HepG2 (cell line): ENCODE data around the gene ZNF792.

Experiments used
- NFE2 ChIP-seq: sonication (generic); formaldehyde crosslinking; IDR thresholded peaks from 2 replicates; pipeline ENCODE4 v1.4.0; 2020; ENCODE audit warnings: missing genetic modification reagents
- POLR2AphosphoS5 ChIP-seq: IDR thresholded peaks from 2 replicates; pipeline ENCODE4 v1.6.1; 2012; ENCODE audit warnings: low read depth, low read length
- RAD21 ChIP-seq: fragments of 450-650 bp; formaldehyde crosslinking; IDR thresholded peaks from 2 replicates; pipeline ENCODE4 v1.5.0; 2020; ENCODE audit warnings: mild to moderate bottlenecking
- SETDB1 ChIP-seq: sonication (generic); formaldehyde crosslinking; IDR thresholded peaks from 2 replicates; pipeline ENCODE4 v1.5.1; 2020; ENCODE audit warnings: missing genetic modification reagents, mild to moderate bottlenecking, borderline replicate concordance

GRCh38 chr19:34997071-34997617 lies 33.1 kb upstream of the ZNF792 start:
- no peak for TF ChIP-seq NFE2 (CRISPR knock-in tag)
- no peak for TF ChIP-seq RAD21 (CRISPR knock-in tag)
- TF ChIP-seq POLR2AphosphoS5: no peak
- TF ChIP-seq SETDB1 (CRISPR knock-in tag): no peak
